ENCODE data around the gene IGF1R.

DNA sequence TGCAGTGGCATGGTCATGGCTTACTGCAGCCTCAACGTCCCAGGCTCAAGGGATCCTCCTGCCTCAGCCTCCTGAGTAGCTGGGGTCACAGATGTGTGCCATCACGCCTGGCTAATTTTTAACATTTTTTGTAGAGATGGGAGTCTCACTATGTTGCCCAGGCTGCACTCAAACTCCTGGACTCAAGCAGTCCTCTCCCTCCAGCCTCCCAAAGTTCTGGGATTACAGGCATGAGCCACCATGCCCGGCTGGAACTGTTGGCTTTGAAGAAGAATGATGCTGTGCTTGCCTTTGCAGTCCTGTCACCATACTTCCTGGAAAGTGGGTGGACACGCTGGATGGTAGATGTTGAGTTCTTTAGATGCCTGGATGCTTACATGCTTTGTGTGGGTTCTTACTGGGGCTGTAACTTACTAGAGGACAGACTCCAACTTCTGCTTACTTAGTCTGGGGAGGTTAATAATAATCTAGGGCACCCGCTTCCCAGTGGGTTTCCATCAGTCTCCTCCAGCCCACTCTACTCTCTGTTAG lies 36.7 kb downstream of the IGF1R start:
- TF ChIP-seq, protein P1, sequence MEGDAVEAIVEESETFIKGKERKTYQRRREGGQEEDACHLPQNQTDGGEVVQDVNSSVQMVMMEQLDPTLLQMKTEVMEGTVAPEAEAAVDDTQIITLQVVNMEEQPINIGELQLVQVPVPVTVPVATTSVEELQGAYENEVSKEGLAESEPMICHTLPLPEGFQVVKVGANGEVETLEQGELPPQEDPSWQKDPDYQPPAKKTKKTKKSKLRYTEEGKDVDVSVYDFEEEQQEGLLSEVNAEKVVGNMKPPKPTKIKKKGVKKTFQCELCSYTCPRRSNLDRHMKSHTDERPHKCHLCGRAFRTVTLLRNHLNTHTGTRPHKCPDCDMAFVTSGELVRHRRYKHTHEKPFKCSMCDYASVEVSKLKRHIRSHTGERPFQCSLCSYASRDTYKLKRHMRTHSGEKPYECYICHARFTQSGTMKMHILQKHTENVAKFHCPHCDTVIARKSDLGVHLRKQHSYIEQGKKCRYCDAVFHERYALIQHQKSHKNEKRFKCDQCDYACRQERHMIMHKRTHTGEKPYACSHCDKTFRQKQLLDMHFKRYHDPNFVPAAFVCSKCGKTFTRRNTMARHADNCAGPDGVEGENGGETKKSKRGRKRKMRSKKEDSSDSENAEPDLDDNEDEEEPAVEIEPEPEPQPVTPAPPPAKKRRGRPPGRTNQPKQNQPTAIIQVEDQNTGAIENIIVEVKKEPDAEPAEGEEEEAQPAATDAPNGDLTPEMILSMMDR (conservative IDR thresholded peaks at IDR 0.05), result no peak
- TF ChIP-seq EZH2 (IDR thresholded peaks at IDR 0.05; ENCODE audit: low read depth), result no peak
